Sigmoid colon (tissue), 4 donors: Measurements from ENCODE around the gene SBF2.
"Not testable (repeated sequence)": the region's sequence is repeated elsewhere in the genome, so short reads cannot be mapped to it uniquely, and the experiment has no call there.

Experiments
- EP300 ChIP-seq, 4 donors: sonication (generic); formaldehyde crosslinking; IDR thresholded peaks; one replicate each; pipeline ENCODE4 v1.6.1; 2017; ENCODE audit warnings: antibody characterized with exemption in 4 of 4
- TF ChIP-seq, protein P1 (sequence below), 4 experiments: fragments of 450-650 bp in 3 of 4; fragments of 200-600 bp in 1 of 4; IDR thresholded peaks; one replicate each; pipeline ENCODE4 v1.5.1; 2016 to 2019; ENCODE audit warnings: antibody characterized with exemption in 4 of 4, mild to moderate bottlenecking in 3 of 4, moderate library complexity in 2 of 4

GRCh38 chr11:10035932-10036331 is 258.1 kb downstream of the SBF2 start:
- TF ChIP-seq EP300 (IDR thresholded peaks at IDR 0.05), result not testable (repeated sequence)
- TF ChIP-seq, protein P1, sequence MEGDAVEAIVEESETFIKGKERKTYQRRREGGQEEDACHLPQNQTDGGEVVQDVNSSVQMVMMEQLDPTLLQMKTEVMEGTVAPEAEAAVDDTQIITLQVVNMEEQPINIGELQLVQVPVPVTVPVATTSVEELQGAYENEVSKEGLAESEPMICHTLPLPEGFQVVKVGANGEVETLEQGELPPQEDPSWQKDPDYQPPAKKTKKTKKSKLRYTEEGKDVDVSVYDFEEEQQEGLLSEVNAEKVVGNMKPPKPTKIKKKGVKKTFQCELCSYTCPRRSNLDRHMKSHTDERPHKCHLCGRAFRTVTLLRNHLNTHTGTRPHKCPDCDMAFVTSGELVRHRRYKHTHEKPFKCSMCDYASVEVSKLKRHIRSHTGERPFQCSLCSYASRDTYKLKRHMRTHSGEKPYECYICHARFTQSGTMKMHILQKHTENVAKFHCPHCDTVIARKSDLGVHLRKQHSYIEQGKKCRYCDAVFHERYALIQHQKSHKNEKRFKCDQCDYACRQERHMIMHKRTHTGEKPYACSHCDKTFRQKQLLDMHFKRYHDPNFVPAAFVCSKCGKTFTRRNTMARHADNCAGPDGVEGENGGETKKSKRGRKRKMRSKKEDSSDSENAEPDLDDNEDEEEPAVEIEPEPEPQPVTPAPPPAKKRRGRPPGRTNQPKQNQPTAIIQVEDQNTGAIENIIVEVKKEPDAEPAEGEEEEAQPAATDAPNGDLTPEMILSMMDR (IDR thresholded peaks at IDR 0.05), result not testable (repeated sequence)
